HG03039 (cell line): ENCODE data around the gene FARS2.
"Not testable (repeated sequence)": the region's sequence is repeated elsewhere in the genome, so short reads cannot be mapped to it uniquely, and the experiment has no call there.

Source experiments
- ATAC-seq: cut with Tn5 transposase; IDR thresholded peaks from one replicate; pipeline ENCODE4 v1.9.1; 2021; ENCODE audit warnings: mild to moderate bottlenecking, moderate library complexity; ENCODE audit not compliant: unreplicated experiment

The FARS2 gene

GRCh38 chr6:5656695-5657094, 395.4 kb downstream of the FARS2 start:
- not testable (repeated sequence) for ATAC-seq

GRCh38 chr6:5657684-5658430, 396.5 kb downstream of the FARS2 start:
- ATAC-seq = no peak

GRCh38 chr6:5659467-5659866, 398.2 kb downstream of the FARS2 start:
- ATAC-seq = no peak

- ATAC-seq = no peak
Observed at GRCh38 chr6:5660772-5661171, 399.5 kb downstream of the FARS2 start.

GRCh38 chr6:5662797-5663196, 401.5 kb downstream of the FARS2 start:
- no peak for ATAC-seq

- ATAC-seq = no peak
Observed at GRCh38 chr6:5663259-5663658, 401.9 kb downstream of the FARS2 start.

GRCh38 chr6:5663739-5664138, 402.4 kb downstream of the FARS2 start:
- no peak for ATAC-seq

- no peak for ATAC-seq
Observed at GRCh38 chr6:5664149-5664548, 402.8 kb downstream of the FARS2 start.

GRCh38 chr6:5665173-5665572, 403.9 kb downstream of the FARS2 start:
- no peak for ATAC-seq

GRCh38 chr6:5665667-5666066, 404.4 kb downstream of the FARS2 start:
- no peak for ATAC-seq

GRCh38 chr6:5666695-5667094, 405.4 kb downstream of the FARS2 start:
- ATAC-seq = no peak

- ATAC-seq = no peak
Observed at GRCh38 chr6:5667737-5668136, 406.4 kb downstream of the FARS2 start.

- no peak for ATAC-seq
Observed at GRCh38 chr6:5670381-5670780, 409.1 kb downstream of the FARS2 start.

GRCh38 chr6:5670811-5671561, 409.7 kb downstream of the FARS2 start:
- no peak for ATAC-seq

- ATAC-seq = no peak
Observed at GRCh38 chr6:5671601-5672559, 410.6 kb downstream of the FARS2 start.

GRCh38 chr6:5672581-5673011, 411.3 kb downstream of the FARS2 start:
- no peak for ATAC-seq

- ATAC-seq = no peak
Observed at GRCh38 chr6:5673019-5673790, 411.9 kb downstream of the FARS2 start.

GRCh38 chr6:5674141-5674540, 412.8 kb downstream of the FARS2 start:
- no peak for ATAC-seq

- no peak for ATAC-seq
Observed at GRCh38 chr6:5674721-5675120, 413.4 kb downstream of the FARS2 start.

- ATAC-seq = no peak
Observed at GRCh38 chr6:5676701-5677100, 415.4 kb downstream of the FARS2 start.
